Bronchial epithelial cell (primary cell): ENCODE data around the gene COL4A4. TPM values are rescaled to one million over a fixed set of nuclear protein-coding genes. Genes with fewer than 3 reads are reported as not detected.
A peak's percentile ranks its signal among the peaks of the same experiment; 100 is the strongest.

ENCODE experiments used
- DNase-seq: peaks from one replicate; pipeline ENCODE4 v3.0.0-alpha.2; 2010; ENCODE audit warnings: low read depth
- FAIRE-seq: peaks from 2 replicates; lab custom pipeline; 2011; peaks lifted over from hg19 to GRCh38; lab: Jason Lieb, UNC
- H3K27me3 ChIP-seq: 2 replicates; pipeline ENCODE4 v1.5.1; 2011; ENCODE audit warnings: low read length; ENCODE audit not compliant: control insufficient read depth, insufficient read depth
- H3K36me3 ChIP-seq: 2 replicates; pipeline ENCODE4 v1.5.1; 2011; ENCODE audit warnings: low read length; ENCODE audit not compliant: control insufficient read depth, insufficient read depth
- H3K4me3 ChIP-seq: 2 replicates; pipeline ENCODE4 v1.5.1; 2011; ENCODE audit warnings: mild to moderate bottlenecking, low read depth, low read length, control low read depth
- CTCF ChIP-seq: IDR thresholded peaks from 2 replicates; pipeline ENCODE4 v1.5.1; 2011; ENCODE audit warnings: mild to moderate bottlenecking, moderate library complexity, low read length, control low read depth, inconsistent platforms; ENCODE audit not compliant: insufficient read depth, severe bottlenecking
- total RNA-seq: library from RNA; depleted of rRNA; stranded (reverse); fragments of >200 nt; gene quantifications from 2 replicates; pipeline ENCODE4 v1.2.1, GENCODE V29; 2014

The COL4A4 gene
- total RNA-seq, 1 donor from 2014 or later: under 0.01 TPM

GRCh38 chr2:226993171-226993570, 170.8 kb downstream of the COL4A4 start:
- H3K27me3 ChIP-seq: no peaks in the 10 kb centered on the region
- TF ChIP-seq CTCF: no peak
- peaks cover 4% of the 10 kb centered on the region for H3K36me3 ChIP-seq
- peak; percentile 60 for DNase-seq
- no peak for FAIRE-seq
- H3K4me3 ChIP-seq: no peak overlapping the region

- FAIRE-seq: no peak
- H3K36me3 ChIP-seq: peaks cover 4% of the 10 kb centered on the region
- no peak for TF ChIP-seq CTCF
- no peak overlapping the region for H3K4me3 ChIP-seq
- H3K27me3 ChIP-seq: no peaks in the 10 kb centered on the region
- DNase-seq: no peak
These were observed 172.3 kb downstream of the COL4A4 start for GRCh38 chr2:226991663-226992062.

- TF ChIP-seq CTCF: no peak
- DNase-seq (no peak), FAIRE-seq (no peak)
- Histone ChIP-seq H3K27me3 (no peaks in the 10 kb centered on the region), H3K36me3 (no peaks in the 10 kb centered on the region), H3K4me3 (no peak overlapping the region)
These were observed 178.4 kb downstream of the COL4A4 start for GRCh38 chr2:226985583-226985946.

- no peak for FAIRE-seq
- peak; percentile 41 for TF ChIP-seq CTCF
- peak; percentile 70 for DNase-seq
These were observed 179.0 kb downstream of the COL4A4 start for GRCh38 chr2:226984750-226985582.

GRCh38 chr2:226983895-226984749, 179.9 kb downstream of the COL4A4 start:
- FAIRE-seq (no peak), DNase-seq (no peak)
- no peaks in the 10 kb centered on the region for H3K27me3 ChIP-seq
- no peak overlapping the region for H3K4me3 ChIP-seq
- TF ChIP-seq CTCF: no peak
- no peaks in the 10 kb centered on the region for H3K36me3 ChIP-seq

More at GRCh38 chr2:226984750-226985582, 179.0 kb downstream of the COL4A4 start:
- H3K36me3 ChIP-seq: no peaks in the 10 kb centered on the region
- H3K4me3 ChIP-seq: no peak overlapping the region
- H3K27me3 ChIP-seq: no peaks in the 10 kb centered on the region
